Stimulated activated CD4-positive, alpha-beta T cell treated with anti-CD3 and anti-CD28 coated beads, Interleukin-2, amount 100 ng/mL, for 4 hours (primary cell): ENCODE data around the gene KLHDC8A.
A peak's percentile ranks its signal among the peaks of the same experiment; 100 is the strongest.
"Not testable (repeated sequence)": the region's sequence is repeated elsewhere in the genome, so short reads cannot be mapped to it uniquely, and the experiment has no call there.

ENCODE experiments used
- DNase-seq: peaks from one replicate; pipeline ENCODE4 v3.0.0-alpha.2; 2020; ENCODE audit warnings: low read depth

KLHDC8A gene

DNA sequence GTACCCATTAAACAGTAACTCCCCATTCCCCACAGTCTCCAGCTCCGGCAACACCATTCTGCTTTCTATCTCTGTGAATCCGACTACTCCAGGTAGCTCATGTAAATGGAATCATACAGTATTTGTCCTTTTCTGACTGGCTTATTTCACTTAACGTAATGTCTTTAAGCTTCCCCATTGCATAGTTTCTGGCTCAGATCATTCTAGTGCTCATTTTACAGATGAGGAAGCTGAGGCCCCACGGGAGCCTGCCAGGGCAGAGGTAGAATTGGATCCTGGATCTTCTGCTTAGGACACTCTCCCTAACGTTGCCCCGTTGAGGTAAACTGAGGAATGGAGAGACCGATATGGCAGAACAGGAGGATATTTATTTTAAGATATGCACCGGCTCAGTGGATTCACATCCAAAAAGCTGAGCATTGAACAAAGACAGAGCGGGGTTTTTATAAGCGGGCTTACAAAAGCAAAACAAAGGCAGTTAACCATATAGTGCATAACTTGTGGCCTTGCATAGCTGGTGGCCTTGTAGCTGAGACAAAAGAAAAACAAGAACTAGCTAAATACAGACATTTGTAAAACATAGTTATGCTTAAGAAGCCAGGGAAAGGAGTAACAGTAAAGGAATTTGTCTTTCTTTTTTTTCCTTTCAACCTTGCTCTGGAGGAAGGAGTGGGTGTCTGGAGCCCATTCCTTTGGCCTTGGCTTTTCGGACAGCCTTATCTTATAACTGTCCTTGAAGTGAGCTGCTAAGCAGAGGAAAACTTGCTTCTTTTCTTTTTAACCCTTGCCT is 15.3 kb upstream of the KLHDC8A start:
- no peak for DNase-seq

DNA sequence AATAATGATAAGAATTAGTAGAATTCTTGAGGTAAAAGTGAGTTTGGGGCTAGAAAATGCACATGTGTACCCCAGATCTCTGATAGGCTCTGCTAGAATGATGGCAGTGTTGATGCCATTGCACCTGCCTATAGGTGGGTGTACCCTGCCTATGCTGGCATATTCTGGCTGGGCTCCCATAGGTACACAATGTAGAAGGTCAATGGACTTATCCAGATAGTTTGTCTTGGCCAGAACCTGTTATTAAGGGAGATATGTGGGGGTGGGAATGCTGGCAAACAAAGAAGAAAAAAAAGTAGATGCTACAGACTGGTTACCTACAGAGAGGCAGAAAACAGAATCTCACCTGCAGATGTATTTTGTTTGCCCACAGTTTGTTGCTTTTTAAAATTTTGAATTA is 14.1 kb upstream of the KLHDC8A start:
- DNase-seq: no peak

DNA sequence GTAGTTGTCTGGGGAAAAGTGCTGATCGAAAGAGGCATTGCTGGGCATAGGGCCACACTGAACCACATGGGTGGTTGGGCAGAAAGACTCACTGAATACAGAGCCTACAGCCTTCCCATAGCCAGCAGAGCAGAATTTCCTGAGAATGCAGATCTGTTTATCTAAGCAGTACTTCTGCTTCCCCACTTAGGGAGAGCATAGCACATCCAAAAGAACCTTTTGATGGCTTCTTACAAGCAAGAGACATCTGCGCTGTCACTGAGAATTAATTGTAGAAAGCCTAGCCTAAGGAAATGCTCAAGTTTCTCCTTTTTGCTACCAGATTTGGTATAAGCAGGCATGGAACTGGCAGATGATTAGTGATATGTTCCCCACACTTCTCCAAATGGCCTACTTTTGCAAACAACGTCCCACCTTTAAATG is 13.0 kb upstream of the KLHDC8A start:
- DNase-seq: no peak

DNA sequence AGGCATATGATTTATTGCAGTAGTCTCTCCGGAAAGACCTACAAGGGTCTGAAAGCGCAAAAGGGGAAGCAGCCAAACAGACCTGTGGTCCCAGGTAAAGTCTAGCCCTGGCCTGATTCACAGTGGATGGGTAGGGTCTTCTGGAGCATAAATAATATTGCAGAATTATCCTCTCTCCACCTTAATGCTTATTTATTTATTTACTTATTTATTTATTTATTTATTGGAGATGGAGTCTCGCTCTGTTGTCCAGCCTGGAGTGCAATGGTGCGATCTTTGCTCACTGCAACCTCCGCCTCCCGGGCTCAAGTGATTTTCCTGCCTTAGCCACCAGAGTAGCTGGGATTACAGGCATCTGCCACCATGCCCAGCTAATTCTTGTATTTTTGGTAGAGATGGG is 11.8 kb upstream of the KLHDC8A start:
- DNase-seq: no peak

DNA sequence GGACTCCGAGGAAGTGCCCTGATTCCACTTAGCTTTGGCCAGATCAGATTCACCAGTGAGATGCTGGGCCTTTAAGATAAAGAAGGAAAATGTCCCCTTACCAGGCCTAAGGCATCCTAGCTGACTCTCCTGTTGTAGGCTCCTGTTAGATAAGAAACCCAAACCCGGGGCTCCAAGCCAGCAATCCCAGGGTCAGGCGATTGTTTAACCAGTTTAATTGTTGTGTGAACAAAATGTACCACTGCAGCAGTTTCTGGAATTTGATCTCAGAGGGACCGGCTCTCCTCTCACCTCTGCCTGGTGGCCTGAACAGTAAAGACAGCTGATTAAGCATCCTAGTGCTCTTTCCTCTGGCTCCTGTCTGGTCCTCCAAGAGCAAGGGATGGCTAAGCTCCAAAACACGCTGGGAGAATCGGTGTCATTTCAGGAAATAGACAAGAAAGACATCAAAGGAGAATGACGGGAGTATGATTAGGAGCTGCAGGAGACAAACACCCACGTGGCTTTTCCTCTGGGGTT is 9.3 kb upstream of the KLHDC8A start:
- no peak for DNase-seq

DNA sequence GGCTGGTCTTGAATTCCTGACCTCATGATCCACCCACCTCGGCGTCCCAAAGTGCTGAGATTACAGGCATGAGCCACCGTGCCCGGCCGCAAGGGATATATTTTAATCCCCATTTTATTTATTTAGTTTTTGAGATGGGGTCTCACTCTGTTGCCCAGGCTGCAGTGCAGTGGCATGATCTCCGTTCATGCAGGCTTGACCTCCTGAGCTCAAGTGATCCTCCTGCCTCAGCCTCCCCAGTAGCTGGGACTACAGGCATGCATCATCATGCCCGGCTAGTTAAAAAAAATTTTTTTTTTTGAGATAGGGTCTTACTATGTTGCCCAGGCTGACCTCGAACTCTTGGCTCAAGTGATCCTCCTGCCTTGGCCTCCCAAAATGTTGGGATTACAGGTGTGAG is 8.4 kb upstream of the KLHDC8A start:
- DNase-seq: not testable (repeated sequence)

DNA sequence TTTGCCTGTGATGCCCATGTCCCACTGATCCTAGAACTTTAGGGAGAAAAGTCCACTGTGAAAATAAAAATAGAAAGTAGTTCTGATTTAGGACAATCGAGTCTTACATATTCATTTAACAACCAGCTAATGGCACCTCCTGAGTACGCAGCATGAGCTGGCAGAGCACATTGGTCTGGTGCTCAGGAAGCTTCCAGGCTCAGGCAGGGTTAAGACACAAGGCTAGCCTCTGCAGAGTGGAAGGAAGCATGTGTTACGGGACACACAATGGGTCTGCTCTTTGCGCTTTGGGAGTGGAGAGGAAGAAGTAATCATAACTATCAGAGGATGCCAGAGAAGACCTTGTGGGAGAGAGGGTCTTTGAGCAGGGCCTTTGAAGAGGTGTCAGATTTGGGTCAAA is 4.2 kb upstream of the KLHDC8A start:
- no peak for DNase-seq

DNA sequence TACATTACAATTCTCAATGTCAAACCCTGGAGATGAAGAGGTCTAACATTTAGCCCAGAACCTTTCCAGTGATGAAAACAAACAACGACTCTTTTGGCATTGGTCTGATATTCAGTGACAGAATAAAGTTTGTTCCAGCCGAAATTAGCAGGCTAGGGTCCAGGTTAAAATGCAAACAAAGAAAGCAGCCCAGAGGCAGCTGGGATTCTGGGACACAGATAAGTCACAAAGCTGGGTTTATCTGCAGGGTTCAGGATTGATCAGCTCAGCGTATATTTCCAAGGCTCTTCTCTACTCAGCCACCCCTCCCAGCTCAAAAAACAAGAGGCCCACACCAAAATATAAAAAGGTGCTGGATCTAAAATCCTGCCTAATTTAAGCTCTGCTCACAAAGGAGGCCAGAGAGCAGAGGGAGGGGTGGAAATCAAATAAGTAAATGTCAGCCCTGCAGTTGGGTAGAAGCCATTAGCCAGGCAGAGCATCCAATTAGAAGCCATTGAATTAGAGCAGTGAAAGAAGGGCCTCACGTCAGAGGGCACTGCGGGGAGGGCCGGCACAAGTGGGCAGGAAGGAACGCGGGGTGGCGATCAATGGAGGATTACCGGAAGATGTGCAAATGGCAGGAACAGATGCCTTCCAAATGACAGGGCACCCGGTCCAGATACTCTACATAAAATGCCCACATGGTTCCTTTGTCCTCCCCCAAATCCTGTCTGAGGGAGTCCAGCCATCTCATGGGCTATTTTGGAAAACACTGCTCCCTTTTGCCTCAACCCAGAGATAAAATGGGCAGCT is 3.2 kb upstream of the KLHDC8A start:
- DNase-seq: no peak

DNA sequence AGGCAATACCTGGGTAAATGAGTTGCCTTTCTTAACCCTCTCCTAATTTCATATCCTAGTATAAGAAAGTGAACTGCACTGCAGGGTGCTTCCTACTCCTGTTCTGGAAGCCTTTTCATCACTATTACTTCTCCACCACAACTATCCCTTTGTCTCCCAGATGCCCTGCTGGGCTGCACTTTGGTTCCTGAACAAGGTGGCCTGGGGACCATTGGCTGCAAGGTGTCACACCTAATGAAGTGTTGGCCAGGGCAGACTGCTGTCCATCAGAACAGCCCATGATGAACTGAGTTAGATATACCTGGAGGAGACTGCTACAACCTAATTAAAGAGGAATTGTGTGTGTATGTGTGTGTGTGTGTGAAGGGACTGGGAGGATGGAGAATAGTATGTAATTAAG is 1.9 kb upstream of the KLHDC8A start:
- DNase-seq: no peak

DNA sequence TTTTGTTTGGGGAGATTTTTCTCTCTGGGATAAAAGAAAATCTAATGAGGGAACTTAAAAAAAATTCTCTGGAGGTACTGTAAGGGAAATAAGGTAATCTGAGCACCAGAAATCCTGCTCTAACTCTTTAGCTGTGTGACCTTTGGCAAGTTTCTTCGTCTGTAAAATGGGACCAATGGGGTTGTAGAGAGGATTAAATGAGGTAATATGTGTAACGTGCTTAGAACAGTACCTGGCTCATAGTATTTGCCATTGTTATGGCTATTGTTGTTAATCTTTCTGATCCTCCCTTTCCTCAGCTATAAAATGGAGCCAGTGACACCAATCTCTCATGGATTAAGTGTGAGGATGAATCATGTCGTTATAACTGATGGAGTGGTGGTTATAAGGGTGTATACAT is 845 bp upstream of the KLHDC8A start:
- no peak for DNase-seq

DNA sequence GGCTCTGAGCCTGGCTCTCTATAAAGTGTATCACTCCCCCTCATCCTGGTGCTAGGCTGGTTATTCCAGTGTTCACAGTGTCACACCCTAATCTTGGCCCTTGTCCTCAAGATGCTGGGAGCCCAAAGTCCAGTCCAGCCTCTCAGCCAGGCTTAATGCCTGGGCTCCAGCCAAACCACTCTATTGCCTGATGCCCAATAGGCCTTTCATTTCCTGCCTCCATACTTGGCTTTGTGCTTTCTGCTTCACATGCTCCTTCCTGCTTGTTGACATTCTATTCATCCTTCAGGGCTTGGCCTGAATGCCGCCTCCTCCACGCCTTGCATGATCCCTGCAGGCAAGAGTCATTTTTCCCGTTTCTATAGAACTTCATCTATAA is 1.7 kb downstream of the KLHDC8A start:
- DNase-seq: no peak

DNA sequence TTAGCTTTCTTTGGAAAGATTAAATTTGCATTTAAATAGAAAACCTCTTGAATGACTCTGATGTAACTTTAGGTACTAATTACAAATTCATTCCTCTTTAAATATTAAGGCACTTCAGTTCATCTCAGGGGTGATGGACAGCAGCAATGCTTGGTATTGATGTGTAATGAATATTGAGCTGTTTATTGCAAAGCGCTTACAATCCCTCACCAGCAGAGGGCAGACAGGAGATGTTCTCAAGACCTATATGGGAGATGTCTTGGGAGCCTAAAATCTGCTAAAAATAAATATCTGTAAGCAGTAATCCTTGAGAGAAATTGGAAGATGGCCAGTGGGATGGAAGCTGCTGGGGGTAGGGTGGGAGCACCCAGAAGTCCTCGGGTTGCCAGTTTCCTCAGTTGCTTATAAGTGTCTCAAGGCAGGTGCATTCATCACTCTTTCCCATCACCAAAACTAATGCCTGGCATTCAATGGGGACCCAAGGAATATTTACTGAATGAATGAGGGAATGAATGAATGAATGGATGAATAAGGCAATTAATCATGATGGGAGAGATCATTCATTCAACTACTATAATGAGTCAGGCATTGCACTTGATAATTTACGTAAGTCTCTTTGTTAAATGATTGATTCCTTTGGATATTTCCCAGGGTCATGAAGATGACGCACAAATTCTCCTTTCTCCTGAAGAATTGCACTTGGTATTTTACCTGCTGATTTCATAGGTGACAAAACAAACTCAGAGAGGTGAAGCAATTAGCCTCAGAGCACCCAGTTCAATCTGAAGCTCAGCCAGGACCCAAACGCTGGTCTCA is 2.3 kb downstream of the KLHDC8A start:
- DNase-seq: peak; percentile 55

DNA sequence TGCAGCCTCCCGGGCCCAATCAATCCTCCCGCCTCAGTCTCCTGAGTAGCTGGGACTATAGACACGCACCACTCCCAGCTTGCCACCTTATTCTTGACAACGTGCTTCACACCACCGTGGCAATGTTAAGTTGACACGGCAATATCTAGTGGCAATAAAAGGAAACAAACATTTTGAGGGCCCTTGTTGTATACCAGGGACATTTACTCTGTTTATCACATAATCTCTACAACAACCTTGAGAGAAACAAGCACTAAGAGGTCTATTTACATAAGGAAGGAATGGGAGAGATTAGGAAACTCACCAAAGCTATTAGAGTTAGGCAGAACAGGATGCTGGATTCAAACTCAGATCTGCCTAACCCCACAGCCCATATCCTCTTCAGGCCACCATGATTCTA is 3.1 kb downstream of the KLHDC8A start:
- no peak for DNase-seq

DNA sequence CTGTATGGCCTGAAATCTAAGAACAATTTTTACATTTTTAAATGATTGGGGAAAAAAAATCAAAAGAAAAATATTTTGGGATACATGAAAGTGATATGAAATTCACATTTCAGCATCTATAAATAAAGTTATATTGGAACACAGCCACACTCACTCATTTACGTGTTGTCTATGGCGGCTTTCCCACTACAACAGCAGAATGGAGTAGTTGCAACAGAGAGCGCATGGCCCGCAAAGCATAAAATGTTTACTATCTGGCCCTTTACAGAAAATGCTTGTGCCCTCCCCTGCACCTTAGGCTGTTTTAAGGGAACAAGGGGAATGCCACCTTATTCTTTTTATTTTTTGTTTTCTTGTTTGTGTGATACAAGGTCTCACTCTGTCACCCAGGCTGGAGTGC is 3.5 kb downstream of the KLHDC8A start:
- DNase-seq: no peak

DNA sequence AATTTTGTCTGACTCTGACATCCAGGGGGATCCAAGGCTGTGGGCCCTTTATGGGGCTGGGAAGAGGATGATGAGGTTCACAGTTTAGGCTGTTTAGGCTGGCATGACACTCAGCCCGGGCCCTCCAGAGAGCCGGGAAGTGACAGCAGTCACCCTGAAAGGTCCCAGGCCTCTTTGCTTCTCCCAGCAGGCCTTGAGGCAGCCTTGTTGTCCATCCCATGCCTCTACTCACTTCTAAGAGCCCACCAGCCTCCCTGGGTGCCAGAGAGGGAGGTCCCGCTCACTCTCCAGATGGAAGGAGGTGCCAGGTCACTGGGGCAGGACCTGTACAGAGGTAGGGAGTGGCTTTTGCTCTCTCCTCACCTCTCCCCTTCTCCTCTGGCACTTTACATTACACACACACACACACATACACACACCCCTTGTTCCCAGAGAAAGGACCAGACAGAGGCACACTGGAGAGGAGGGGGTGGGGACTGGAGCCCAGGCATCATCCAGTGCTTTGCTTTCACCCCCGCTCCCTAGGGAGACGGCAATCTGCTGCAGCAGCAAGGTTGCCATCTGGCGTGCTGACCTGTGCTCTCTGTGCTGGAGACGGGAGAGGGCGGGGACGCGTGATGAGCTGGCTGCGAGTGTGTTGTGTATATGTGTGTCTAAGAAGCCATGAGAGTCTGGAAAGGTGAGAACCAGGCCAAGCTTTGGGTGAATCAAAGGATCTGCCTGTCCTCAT is 4.6 kb downstream of the KLHDC8A start:
- no peak for DNase-seq

DNA sequence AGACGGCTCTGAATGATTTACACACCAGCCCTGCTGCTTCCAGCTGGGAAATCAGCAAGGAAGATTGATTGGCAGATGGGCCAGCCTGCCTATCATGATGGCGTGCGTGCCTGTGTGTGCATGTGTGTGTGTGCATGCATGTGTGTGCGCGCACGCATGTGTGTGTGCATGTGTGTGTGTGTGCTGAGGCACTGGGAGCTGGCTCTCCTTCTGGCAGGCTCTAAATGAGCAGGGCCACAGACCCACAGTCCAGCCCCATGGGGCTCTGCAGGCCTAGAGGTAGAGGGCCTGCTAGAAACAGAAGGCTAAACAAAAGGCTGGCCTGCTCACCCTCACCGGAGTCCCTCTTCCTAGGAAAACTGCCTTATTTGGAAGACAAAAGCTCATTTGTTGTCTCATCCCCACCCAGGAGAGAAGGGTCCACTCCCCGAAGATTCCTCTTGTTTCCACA is 6.0 kb downstream of the KLHDC8A start:
- DNase-seq: no peak

DNA sequence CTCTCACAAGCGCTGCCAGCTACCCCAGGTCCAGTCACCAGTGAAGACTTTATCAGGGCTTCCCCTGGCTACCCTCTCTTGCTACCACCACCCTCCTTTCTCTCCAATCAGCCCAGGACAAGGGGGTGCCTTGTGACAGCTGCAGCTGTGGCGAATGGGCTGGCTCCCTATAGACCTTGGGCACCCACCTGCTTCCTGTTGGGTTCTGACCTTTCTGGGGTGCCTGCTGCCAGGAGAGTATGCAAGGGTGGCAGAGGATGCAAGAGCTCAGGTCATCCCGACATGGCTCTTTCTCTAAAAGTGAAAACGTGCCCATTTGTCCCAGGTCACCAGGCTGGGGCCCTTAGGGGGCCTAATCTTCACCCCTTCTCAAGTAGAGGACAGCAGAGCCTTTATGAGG is 6.6 kb downstream of the KLHDC8A start:
- no peak for DNase-seq

DNA sequence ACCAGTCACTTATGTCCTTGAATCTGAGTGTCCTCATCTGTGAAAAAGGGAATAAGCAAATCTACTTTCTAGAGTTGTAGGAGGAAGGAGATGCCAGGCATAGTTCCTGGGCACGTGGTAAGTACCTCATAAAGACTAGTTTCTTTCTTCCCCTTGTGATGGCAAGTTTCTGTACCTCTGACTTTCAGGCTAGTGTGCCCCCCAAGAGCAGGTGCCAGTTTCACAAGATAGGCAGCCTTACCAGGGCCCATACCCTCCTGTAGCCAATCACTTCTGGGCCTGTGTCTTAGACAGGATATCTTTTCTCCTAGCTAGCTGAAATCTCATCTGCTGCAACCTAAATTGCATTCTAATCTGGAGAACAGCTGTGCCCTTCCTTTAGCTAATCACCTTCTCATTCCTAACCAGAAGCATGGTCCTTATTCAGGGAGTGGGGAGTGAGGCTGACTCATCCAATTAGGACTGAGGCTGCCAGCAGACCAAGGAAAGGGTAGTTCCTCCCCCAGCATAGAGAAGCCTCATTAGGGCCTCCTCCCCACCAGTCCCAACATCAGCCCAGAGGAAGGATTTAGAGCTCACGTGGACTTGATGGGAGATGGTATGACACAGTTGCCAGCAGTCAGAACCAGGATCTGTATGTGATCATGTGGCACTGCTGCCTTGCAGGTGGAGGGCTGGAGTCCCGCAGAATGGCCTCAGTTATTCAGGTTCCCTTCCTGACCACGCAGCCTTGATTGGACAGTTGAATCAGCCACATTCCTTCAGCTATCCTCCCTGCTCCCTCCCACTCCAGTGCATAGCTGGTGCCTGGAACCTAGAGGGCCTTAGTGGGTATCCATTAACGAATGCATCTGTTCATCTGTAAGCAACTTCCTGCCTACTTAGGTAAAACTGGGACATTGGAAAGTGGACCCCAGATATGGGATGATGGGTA is 7.9 kb downstream of the KLHDC8A start:
- no peak for DNase-seq

DNA sequence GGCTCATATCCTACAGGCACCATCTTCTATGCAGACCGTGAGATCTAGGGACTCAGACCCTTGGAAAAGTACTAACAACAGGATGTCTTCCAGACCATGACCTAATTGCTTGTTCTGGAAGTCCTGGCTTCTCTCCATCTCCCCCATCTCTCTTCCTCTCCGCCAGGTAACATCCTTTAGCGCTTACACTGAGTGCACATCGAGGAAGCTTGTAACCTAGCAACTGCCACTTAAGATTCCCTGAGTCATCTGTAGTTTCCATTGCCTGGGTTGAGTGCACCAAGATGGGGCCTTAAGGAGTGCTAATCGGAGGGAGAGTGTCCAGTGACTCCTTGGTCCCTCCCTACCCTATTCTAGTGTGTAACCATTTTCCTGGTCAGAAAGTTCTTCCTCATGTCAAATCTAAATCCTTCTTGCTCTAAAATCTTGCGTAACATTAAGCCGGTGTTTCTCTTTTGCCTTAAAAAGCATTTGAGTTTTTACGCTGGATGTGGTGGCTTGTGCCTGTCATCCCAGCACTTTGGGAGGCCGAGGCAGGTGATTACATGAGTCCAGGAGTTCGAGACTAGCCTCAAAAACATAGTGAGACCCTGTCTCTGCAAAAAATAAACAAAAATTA is 9.7 kb downstream of the KLHDC8A start:
- DNase-seq: no peak

DNA sequence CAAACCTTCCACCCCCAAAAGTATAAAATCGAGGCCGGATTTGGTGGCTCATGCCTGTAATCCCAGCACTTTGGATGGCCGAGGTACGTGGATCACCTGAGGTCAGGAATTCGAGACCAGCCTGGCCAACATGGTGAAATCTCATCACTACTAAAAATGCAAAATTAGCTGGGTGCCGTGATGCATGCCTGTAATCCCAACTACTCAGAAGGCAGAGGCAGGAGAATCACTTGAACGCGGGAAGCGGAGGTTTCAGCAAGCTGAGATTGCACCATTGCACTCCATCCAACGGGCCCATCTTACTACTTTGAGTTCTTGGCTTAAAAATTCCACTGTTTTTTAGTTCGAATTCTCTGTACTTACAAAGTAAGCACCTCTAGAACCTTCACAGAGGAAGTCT is 11.0 kb downstream of the KLHDC8A start:
- no peak for DNase-seq
